ENCODE results near the gene OR51F2.

- TF ChIP-seq GATA2 (IDR thresholded peaks at IDR 0.05; ENCODE audit: low read depth, low read length): no peak
- no peak for TF ChIP-seq GATA3 (IDR thresholded peaks at IDR 0.05; ENCODE audit: low read depth, low read length)
These were observed 42.8 kb downstream of the OR51F2 start for GRCh38 chr11:4863876-4864275.

Measured in SH-SY5Y (cell line).